D721Med (cell line): ENCODE measurements around the gene NIM1K.

Experiments
- DNase-seq: peaks from one replicate; pipeline ENCODE4 v3.0.0; 2011; ENCODE audit warnings: low spot score; ENCODE audit not compliant: insufficient read length
- FAIRE-seq: peaks from 2 replicates; lab custom pipeline; 2011; peaks lifted over from hg19 to GRCh38; lab: Jason Lieb, UNC
- TF ChIP-seq, protein P1 (sequence below): IDR thresholded peaks from 2 replicates; pipeline ENCODE4 v1.5.1; 2012; ENCODE audit warnings: mild to moderate bottlenecking, control low read depth; ENCODE audit not compliant: insufficient read depth; ENCODE audit errors: missing control alignments

NIM1K gene

DNA sequence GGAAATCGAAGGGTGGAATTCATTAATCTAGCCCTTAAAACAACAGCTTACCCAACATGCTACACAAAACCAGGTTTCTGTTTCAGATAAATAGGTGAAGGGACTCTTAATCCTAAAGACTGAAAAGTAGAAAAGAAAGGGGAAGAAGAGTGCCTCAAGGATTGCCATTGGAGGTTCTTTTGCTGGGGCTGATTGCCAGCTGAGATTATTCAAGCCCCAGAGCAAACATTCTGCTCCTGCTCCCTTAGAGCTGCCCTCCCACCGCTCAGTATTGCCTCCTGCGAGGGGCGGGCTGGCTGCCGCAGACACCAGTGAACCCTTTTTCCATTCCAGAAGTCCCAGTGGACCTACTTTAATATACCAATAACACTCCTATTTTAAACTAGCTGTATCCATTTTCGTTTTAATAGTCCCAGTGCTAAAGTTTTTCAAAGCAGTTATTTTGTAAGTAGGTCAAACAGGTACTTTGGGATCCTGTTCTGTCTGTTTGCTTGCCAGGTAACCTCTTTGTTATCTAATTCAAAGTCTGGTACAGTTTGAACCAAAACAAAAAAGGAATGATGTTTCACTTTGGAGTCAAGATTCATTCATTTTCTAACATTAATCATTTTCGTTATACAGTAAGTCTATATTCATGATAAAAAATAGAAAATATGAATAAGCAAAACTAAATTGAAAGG is 82.5 kb downstream of the NIM1K start:
- DNase-seq (no peak), FAIRE-seq (no peak)

DNA sequence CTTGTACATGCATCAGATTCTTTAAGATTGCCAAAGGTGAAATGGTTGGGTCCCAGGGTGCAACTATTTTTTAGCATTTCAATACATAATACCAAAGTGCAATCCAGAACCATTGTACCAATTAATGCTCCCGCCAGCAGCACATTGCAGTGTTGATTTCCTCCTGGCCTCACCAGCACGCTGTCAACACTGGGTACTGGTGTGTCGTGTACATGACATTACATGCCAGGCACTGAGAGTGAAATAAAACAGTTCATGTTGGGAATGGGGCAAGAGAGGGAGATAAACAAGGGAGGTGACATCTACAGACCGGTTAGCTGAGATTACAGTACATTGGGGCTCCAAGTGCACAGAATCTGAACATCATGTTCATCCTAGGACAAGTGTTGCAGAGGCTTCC is 83.4 kb downstream of the NIM1K start:
- FAIRE-seq (no peak), DNase-seq (no peak)
- TF ChIP-seq, protein P1, sequence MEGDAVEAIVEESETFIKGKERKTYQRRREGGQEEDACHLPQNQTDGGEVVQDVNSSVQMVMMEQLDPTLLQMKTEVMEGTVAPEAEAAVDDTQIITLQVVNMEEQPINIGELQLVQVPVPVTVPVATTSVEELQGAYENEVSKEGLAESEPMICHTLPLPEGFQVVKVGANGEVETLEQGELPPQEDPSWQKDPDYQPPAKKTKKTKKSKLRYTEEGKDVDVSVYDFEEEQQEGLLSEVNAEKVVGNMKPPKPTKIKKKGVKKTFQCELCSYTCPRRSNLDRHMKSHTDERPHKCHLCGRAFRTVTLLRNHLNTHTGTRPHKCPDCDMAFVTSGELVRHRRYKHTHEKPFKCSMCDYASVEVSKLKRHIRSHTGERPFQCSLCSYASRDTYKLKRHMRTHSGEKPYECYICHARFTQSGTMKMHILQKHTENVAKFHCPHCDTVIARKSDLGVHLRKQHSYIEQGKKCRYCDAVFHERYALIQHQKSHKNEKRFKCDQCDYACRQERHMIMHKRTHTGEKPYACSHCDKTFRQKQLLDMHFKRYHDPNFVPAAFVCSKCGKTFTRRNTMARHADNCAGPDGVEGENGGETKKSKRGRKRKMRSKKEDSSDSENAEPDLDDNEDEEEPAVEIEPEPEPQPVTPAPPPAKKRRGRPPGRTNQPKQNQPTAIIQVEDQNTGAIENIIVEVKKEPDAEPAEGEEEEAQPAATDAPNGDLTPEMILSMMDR, result no peak

More for the DNA sequence above, 82.5 kb downstream of the NIM1K start:
- TF ChIP-seq, protein P1, result no peak

DNA sequence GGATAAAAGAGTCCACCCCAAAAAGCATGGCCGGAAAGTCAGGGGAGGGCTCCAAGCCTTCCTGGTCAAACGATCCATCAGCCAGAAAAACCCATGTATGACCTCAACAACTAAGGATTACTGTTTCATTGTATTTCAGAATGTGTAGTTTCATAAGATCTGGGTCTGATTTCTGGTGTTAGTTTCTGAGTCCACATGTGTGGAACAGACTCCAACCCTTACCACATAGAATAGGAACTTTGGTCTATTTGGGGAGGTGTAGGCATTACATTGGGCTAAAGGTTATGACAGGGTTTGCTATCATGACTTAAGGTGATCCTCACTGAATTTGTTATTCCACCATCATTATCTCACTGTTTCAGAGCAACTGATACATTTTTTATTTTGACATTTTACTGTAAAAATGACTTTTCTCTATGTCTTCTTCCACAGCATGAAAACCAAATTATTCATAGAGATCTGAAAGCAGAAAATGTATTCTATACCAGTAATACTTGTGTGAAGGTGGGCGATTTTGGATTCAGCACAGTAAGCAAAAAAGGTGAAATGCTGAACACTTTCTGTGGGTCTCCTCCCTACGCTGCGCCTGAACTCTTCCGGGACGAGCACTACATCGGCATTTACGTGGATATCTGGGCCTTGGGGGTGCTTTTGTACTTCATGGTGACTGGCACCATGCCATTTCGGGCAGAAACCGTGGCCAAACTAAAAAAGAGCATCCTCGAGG is 87.7 kb downstream of the NIM1K start:
- TF ChIP-seq, protein P1, result no peak

DNA sequence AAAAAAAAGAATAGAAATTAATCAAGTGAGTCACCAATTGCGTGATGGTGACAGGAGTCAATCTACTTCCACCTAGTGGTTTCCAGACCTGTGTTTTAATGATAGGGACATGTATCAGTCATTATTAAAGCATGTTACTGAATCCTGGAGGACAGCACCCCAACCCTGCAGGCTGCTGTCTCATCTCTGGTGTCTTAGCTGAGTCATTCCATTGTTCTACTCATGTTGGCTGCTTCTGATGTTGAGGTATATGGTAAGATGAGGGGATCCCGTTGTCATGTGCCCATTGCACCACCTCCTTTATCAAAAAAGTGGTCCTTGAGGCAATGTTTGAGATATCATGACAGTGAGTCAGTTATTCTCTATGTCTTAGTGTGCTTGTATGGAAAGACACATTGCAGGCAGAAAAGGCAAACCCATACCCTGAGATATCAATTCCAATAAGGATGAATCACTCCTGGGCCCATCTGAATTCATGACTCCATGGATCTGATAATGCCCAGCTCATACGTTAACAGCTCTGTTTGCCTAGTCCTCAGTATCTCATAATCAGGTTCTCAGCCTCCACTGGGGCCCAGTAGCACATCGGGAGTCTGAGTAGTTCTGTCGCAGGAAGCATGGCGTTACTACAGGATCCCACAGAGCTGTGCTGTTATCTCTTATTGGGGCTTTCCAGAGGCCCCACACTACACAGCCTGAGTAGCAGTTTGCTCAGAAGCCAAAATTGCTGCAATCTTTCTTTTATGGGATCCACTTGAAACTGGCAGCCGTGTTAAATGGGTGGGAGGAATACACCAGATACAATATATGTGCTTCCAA is 90.0 kb downstream of the NIM1K start:
- FAIRE-seq (no peak), DNase-seq (no peak)
- TF ChIP-seq, protein P1, result no peak

More for the DNA sequence above, 87.7 kb downstream of the NIM1K start:
- FAIRE-seq (no peak), DNase-seq (no peak)

DNA sequence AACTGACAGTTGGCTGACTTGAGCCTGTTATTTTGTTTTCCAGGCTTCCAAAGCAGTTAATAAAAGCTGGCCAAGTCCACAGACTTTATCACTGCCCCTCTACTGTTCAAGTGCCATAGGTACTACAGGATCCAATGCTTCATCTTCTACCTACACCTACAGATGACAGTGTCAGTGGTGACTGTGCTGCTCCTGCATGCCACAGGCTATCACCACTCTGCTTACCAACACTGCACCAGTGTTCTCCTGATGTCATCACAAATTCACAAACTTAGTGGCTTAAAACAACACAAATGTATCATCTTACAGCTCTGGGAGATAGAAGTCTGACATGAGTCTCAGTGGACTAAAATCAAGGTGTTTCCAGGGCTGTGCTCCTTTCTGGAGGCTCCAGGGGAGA is 94.6 kb downstream of the NIM1K start:
- FAIRE-seq (no peak), DNase-seq (no peak)
- TF ChIP-seq, protein P1, result no peak

DNA sequence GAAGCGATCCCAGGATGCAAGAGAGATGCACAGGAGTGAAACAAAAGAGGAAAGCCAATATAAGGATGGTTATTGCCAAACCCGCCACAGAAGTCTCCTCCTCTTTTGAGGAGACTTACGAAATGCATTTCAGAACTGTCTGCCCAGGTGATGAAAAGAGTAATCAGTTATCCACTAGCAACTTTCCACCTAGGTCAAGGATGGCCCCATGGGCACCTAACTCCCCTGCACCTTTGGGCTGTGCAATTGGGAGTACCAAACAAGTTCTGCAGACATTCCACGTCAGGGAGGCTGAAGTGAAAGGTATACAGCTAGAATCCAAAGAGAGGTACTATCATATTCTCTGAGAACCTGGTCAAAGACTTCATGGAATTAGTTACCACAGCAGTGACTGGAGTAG is 95.5 kb downstream of the NIM1K start:
- no peak for FAIRE-seq
- TF ChIP-seq, protein P1, result no peak

More for the DNA sequence above, 95.5 kb downstream of the NIM1K start:
- no peak for DNase-seq
